Fibroblast of lung (primary cell): Measurements from ENCODE around the gene MXD1.

Source experiments
- CTCF ChIP-seq, 2 donors: IDR thresholded peaks in 1 of 2; conservative IDR thresholded peaks in 1 of 2; 1 replicate in 1 of 2; 2 replicates in 1 of 2; pipeline ENCODE4 v1.5.1; 2011 to 2012; ENCODE audit warnings: low read length in 2 of 2, control low read depth in 1 of 2, inconsistent platforms in 1 of 2, low read depth in 1 of 2, mild to moderate bottlenecking in 1 of 2
- EZH2 ChIP-seq: IDR thresholded peaks from 2 replicates; pipeline ENCODE4 v1.5.1; 2012; ENCODE audit warnings: low read length, control low read depth, mild to moderate bottlenecking; ENCODE audit errors: missing control alignments

DNA sequence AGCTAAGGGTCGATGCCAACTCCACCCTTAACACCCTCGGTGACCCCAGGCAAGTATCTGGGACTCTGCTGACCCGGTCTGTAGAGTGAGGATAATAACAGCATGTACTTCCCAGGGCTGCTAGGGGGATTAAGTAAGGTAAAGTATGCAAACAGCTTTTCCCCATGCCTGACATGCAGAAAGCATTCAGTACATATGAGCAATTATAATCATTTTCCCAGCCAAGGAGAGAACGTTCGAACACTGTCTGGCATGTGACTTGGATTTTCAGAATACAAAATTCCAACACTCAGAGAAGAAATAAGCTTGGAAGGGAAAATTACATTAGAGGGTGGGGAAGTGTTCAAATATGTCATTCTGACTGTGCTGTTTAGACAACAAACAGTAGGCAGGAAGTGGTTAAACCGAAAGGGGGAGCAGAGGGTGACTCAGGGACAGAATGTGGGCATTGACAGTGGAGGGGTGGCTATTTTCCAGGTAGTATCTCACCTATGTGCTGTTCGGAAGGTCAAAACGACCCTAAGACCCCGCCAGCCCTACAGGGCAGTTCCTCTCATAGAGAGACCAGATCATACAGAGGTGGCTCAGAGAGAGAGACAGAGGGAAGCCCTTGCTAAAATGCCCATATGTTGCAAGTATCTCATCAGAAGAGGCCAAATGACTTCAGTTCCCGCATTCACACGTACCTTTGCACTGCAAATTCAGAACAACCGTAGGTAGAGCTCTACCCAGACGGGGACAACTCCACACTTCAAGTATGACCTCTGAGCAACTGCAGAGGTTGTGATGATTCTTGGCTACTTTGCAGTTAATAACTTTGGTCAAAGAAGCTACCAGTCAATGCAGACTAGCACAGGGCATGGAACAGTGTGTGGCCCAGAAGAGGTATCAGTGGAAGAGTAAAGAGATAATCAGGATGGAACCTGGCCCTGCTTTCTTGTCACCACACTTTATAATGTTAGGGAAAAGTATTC lies 31.7 kb downstream of the MXD1 start:
- TF ChIP-seq EZH2 (no peak), CTCF (conservative IDR thresholded peaks at IDR 0.05 in 1 of 2, IDR thresholded peaks at IDR 0.05 in 1 of 2; ENCODE audit: low read depth in 1 of 2, low read length in 2 of 2) (no peak)
